Measurements from ENCODE around the gene TEKT5. TPM values are rescaled to one million over a fixed set of nuclear protein-coding genes. Genes with fewer than 3 reads are reported as not detected.
A peak's percentile ranks its signal among the peaks of the same experiment; 100 is the strongest.

The TEKT5 gene
- total RNA-seq, 4 donors from 2014 or later = 3.0 TPM; not detected in 3

DNA sequence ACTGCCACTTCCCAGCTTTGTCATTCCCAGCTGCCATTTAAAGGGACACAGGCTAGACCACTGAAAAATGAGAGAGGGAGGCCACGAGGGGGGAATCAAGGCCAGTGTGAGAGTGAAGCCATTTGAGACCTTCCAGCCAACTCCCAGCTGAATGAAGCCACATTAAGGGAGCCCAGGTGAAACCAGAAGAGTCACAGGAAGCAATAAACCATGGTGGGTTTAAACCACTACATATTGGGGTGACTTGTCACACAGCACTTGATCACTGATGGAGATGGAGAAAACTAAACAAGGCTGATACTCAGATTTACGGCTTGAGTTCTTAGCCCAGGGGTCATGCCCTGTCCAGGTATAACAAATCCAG lies 46.1 kb upstream of the TEKT5 start:
- H3K9me3 ChIP-seq = no peaks in the 10 kb centered on the region
- H3K27me3 ChIP-seq = no peaks in the 10 kb centered on the region
- H3K4me3 ChIP-seq (replicated peaks in 1 of 3) = no peak overlapping the region
- WGBS, 2 donors = 92% methylated on average over 2 of the region's 2 CpGs
- H3K4me1 ChIP-seq = peaks cover 7 to 21% of the 10 kb centered on the region in 2 donors
- no peaks in the 10 kb centered on the region for H3K36me3 ChIP-seq
- TF ChIP-seq, protein P1, sequence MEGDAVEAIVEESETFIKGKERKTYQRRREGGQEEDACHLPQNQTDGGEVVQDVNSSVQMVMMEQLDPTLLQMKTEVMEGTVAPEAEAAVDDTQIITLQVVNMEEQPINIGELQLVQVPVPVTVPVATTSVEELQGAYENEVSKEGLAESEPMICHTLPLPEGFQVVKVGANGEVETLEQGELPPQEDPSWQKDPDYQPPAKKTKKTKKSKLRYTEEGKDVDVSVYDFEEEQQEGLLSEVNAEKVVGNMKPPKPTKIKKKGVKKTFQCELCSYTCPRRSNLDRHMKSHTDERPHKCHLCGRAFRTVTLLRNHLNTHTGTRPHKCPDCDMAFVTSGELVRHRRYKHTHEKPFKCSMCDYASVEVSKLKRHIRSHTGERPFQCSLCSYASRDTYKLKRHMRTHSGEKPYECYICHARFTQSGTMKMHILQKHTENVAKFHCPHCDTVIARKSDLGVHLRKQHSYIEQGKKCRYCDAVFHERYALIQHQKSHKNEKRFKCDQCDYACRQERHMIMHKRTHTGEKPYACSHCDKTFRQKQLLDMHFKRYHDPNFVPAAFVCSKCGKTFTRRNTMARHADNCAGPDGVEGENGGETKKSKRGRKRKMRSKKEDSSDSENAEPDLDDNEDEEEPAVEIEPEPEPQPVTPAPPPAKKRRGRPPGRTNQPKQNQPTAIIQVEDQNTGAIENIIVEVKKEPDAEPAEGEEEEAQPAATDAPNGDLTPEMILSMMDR (IDR thresholded peaks at IDR 0.05) = no peak
- TF ChIP-seq POLR2A (IDR thresholded peaks at IDR 0.05) = no peak
- H3K27ac ChIP-seq = no peak overlapping the region
- DNase-seq = no peak
- intact Hi-C loops (cut with DNase I) = loop anchor here (10.0 kb wide), 1 partner anchor 84 kb away; no protein-coding TSS in a partner anchor

DNA sequence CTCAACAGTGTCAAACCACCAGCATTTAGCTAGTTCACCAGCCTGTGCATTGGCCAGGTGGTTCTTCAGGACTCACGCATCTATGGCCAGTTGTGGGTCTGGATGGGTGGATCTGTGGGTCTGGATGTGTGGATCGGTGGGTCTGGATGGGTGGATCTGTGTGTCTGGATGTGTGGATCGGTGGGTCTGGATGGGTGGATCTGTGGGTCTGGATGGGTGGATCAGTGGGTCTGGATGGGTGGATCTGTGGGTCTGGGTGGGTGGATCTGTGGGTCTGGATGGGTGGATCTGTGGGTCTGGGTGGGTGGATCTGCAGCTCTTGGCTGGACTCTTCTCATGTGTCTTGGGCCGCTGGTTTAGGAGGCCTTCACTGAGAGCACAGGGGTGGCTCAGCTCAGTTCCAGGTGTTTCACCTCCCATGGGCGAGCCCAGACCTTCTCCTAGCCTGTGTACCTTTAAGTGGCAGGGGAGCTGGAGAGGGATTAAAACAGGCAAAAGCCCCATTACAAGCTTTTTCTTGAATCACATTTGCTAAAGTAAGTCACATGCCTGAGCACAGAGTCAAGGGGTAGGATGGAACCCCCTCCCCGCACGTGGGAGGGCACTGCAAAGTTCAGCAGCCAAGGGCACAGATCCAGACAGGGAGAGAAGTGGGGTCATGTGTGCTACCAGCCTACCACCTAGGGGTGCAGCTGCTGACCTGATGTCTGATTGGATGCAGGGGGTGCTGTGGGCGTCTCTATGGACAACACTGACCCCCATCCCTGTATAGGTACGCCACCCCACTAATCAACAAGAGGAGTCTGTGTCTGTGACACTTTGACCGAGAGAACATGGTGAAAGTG lies 45.5 kb upstream of the TEKT5 start:
- Histone ChIP-seq H3K9me3 (no peaks in the 10 kb centered on the region), H3K4me3 (replicated peaks in 1 of 3) (no peak overlapping the region), H3K27me3 (no peaks in the 10 kb centered on the region), H3K36me3 (no peaks in the 10 kb centered on the region), H3K4me1 (peaks cover 7 to 21% of the 10 kb centered on the region in 2 donors), H3K27ac (no peak overlapping the region)
- TF ChIP-seq, protein P1 (IDR thresholded peaks at IDR 0.05) = no peak
- DNase-seq = no peak
- intact Hi-C loops (cut with DNase I) = loop anchor here (5.0 to 10.0 kb wide), 3 partner anchors 85 to 483 kb away; no protein-coding TSS in a partner anchor
- 90 to 96% methylated on average over 10 of the region's 10 CpGs for WGBS, 2 donors

DNA sequence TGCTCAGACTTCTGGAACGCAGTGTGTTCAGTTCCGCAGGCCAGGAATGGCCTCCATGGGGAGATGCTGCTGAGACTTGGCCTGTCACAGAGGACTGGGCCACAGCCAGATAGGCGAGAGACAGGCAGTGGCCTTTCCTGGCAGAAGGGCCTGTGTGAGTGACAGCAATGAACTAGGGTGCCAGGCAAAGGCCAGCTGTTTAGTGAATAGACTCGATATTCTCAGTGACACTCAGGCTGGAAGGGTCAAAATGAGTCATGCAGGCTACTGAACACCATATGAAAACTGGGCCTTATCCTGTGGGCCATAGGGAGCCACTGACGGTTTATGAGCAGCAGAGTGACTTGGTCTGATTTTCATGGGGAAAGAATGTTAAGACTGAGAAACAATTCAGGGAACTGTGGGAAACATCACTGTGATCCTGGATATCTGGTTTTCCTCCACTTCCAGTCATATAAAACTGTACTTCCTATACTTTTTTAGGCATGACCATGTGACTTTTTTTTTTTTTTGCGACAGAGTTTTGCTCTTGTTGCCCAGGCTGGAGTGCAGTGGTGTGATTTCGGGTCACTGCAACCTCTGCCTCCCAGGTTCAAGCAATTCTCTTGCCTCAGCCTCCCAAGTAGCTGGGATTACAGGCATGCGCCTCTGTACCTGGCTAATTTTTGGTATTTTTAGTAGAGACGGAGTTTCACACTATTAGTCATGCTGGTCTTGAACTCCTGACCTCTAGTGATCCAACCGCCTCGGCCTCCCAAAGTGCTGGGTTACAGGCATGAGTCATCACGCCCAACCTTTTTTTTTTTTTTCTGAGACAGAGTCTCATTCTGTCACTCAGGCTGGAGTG lies 43.7 kb upstream of the TEKT5 start:
- no peak for TF ChIP-seq POLR2A (IDR thresholded peaks at IDR 0.05)
- Histone ChIP-seq H3K9me3 (no peaks in the 10 kb centered on the region), H3K36me3 (no peaks in the 10 kb centered on the region), H3K4me1 (peaks cover 3 to 17% of the 10 kb centered on the region in 2 donors), H3K27ac (peak overlapping the region; percentile 56 to 63 (median 62)), H3K4me3 (replicated peaks in 1 of 3) (no peak overlapping the region), H3K27me3 (no peaks in the 10 kb centered on the region)
- intact Hi-C loops (cut with DNase I) = loop anchor here (5.0 kb wide), 2 partner anchors 179 to 481 kb away; no protein-coding TSS in a partner anchor
- 61% methylated on average over 12 of the region's 12 CpGs for WGBS, 2 donors
- peak; percentile 18 to 31 for DNase-seq

DNA sequence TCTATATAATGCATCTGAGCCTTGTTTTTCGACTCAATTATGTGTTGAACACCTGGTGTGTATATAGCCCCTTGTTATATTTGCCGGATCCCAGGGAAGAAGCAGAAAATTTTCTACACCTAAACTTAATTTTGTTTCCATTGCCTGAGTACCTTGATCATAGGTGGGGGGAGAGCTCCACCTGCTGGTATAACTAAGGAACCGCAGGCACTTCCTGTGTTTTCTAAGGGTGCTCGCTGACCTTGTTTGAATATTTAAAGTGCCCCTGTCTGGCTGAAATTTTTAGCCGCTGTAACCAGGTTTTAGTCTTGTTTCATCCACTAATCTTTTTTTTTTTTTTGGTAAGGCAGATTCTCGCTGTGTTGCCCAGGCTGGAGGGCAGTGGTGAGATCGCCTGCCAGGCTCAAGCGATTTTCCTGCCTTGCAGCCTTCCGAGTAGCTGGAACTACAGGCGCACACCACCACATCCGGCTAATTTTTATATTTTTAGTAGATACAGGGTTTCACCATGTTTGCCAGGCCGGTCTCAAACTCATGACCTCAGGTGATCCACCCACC lies 42.4 kb upstream of the TEKT5 start:
- TF ChIP-seq, protein P1 (IDR thresholded peaks at IDR 0.05) = peak; percentile 83 to 96 (median 93)
- no peak for TF ChIP-seq POLR2A (IDR thresholded peaks at IDR 0.05)
- Histone ChIP-seq H3K36me3 (no peaks in the 10 kb centered on the region), H3K27ac (peak overlapping the region; percentile 40 to 63 (median 56)), H3K9me3 (no peaks in the 10 kb centered on the region), H3K4me3 (replicated peaks in 1 of 3) (no peak overlapping the region), H3K27me3 (no peaks in the 10 kb centered on the region), H3K4me1 (peaks cover 0 to 13% of the 10 kb centered on the region in 2 donors)
- 32 to 36% methylated on average over 12 of the region's 12 CpGs for WGBS, 2 donors
- peak; percentile 45 to 60 for DNase-seq
- intact Hi-C loops (cut with DNase I) = loop anchor here (2.0 to 5.0 kb wide), 3 partner anchors 180 to 480 kb away; no protein-coding TSS in a partner anchor

DNA sequence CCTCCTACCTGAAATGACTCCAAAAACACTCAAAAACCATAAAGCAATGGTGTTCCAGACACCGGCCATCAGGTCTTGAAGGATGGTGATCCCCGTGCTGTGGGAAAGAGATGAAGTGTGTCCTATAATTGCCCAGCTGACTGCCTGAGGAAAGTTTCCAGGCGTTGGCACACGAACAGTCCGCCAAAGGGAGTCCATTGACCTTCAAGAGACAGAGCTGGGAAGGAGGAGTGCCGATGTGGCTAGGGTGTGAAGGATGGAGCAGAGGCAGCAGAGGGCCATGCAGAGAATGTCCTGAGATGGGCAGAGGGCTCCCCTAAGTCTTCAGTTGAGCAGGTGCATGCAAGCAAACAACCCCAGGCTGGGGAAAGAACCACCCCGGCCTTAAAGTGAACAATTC lies 37.1 kb upstream of the TEKT5 start:
- no peak for DNase-seq
- TF ChIP-seq POLR2A (IDR thresholded peaks at IDR 0.05) = no peak
- TF ChIP-seq, protein P1 (IDR thresholded peaks at IDR 0.05) = no peak
- no peaks in the 10 kb centered on the region for H3K9me3 ChIP-seq
- no peaks in the 10 kb centered on the region for H3K4me1 ChIP-seq
- H3K4me3 ChIP-seq (replicated peaks in 1 of 3) = no peak overlapping the region
- no peak overlapping the region for H3K27ac ChIP-seq
- intact Hi-C loops (cut with DNase I) = no loop called here
- WGBS, 2 donors = 88 to 89% methylated on average over 7 of the region's 7 CpGs
- H3K27me3 ChIP-seq = no peaks in the 10 kb centered on the region
- H3K36me3 ChIP-seq = no peaks in the 10 kb centered on the region
